ENCODE results near the gene SH3BP2.

DNA sequence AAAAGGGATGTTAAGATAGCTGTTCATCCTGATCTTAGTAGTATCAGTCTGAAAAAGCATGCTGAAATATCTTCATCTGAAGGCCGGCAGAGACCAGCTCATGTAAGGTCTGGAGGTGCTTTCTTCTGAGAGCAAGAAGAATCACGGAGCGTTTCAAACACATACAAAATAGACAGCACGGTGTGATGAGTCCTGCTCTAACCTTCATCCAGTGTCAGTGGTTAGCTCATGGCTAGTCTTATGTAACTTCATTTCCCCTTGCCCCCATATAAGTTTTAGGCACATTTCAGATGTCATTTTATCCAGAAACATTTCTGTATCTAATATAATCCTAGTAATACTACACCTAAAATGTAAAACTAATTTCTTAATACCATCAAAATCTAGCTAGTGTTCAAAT lies 78.6 kb downstream of the SH3BP2 start:
- no peak for TF ChIP-seq POLR2AphosphoS5 (IDR thresholded peaks at IDR 0.05; ENCODE audit: low read depth, low read length)
- no peak for TF ChIP-seq TAF1 (IDR thresholded peaks at IDR 0.05; ENCODE audit: low read depth, low read length)
- no peak for TF ChIP-seq POU2F2 (IDR thresholded peaks at IDR 0.05; ENCODE audit: low read depth, low read length)
